ENCODE measurements around the gene PPP1R1C.

GRCh38 chr2:182077023-182077422, 91.4 kb downstream of the PPP1R1C start:
- TF ChIP-seq POLR2AphosphoS5 (IDR thresholded peaks at IDR 0.05) (no peak), CTCF (IDR thresholded peaks at IDR 0.05 in 8 of 11, conservative IDR thresholded peaks at IDR 0.05 in 3 of 11) (no peak), POLR2A (IDR thresholded peaks at IDR 0.05) (no peak)

Measured in spleen (tissue), 7 donors.